SU-DHL-6 (cell line): ENCODE measurements around the gene MEX3A.

Experiments used
- EZH2phosphoT487 ChIP-seq: fragments of 200-600 bp; sonication (generic), shearing (Covaris generic); conservative IDR thresholded peaks from 2 replicates; pipeline ENCODE4 v1.6.1; 2018; ENCODE audit warnings: mild to moderate bottlenecking, antibody characterized with exemption, low read length, moderate library complexity, mixed read lengths
- TF ChIP-seq, protein P1 (sequence below): fragments of 200-600 bp; sonication (generic); IDR thresholded peaks from one replicate; pipeline ENCODE4 v1.5.1; 2017; ENCODE audit warnings: antibody characterized with exemption, mild to moderate bottlenecking, low read length, moderate library complexity; ENCODE audit not compliant: insufficient read depth, poor library complexity, severe bottlenecking

DNA sequence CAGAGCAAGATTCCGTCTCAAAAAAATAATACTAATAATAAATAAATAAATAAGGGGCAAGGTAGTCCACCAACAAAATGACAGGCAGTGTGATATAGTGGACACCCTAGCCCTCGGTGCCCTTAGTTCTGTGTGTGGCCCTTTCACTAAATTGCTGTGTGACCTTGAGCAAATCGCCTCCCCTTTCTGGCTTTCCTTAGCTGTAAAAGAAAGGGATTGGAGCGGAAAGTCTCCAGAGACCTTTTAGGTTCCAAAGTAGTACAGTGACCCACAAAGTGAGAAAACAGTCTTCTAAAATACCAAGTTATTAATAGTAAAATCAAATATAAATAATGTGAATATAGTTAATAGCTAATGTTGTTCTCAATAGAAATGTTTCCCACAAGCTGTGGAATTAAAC is 39.8 kb upstream of the MEX3A start:
- TF ChIP-seq, protein P1, sequence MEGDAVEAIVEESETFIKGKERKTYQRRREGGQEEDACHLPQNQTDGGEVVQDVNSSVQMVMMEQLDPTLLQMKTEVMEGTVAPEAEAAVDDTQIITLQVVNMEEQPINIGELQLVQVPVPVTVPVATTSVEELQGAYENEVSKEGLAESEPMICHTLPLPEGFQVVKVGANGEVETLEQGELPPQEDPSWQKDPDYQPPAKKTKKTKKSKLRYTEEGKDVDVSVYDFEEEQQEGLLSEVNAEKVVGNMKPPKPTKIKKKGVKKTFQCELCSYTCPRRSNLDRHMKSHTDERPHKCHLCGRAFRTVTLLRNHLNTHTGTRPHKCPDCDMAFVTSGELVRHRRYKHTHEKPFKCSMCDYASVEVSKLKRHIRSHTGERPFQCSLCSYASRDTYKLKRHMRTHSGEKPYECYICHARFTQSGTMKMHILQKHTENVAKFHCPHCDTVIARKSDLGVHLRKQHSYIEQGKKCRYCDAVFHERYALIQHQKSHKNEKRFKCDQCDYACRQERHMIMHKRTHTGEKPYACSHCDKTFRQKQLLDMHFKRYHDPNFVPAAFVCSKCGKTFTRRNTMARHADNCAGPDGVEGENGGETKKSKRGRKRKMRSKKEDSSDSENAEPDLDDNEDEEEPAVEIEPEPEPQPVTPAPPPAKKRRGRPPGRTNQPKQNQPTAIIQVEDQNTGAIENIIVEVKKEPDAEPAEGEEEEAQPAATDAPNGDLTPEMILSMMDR = no peak
- no peak for TF ChIP-seq EZH2phosphoT487
